ENCODE measurements around the gene TRIM59.

DNA sequence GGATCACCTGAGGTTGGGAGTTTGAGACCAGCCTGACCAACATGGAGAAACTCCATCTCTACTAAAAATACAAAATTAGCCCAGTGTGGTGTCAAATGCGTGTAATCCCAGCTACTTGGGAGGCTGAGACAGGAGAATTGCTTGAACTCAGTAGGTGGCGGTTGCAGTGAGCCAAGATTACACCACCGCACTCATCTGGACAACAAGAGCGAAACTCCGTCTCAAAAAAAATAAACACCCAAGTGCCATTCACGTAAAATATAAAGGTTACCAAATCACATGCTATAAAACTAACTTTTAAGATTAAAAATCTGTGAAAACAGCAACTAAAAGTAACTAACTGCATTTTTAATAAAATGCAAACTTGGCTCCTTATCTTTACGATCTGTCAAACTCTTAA, 8.9 kb downstream of the TRIM59 start:
- TF ChIP-seq CTCF (IDR thresholded peaks at IDR 0.05) (no peak), POLR2A (IDR thresholded peaks at IDR 0.05) (no peak)

Data from thyroid gland (tissue), 4 donors.